Upper lobe of left lung (tissue), 6 donors: ENCODE data around the gene PACSIN1. TPM values are rescaled to one million over a fixed set of nuclear protein-coding genes. Genes with fewer than 3 reads are reported as not detected.

Experiments
- ATAC-seq, 2 donors: fragments of 200-7000 bp; cut with Tn5 transposase; one replicate each; pipeline ENCODE4 v1.9.1; 2022; ENCODE audit warnings: mild to moderate bottlenecking in 2 of 2, moderate library complexity in 2 of 2; ENCODE audit not compliant: low FRiP score in 2 of 2
- DNase-seq, 2 donors: peaks; one replicate each; pipeline ENCODE4 v3.0.0-alpha.2; 2019 to 2020
- H3K27ac ChIP-seq, 4 donors: fragments of 200-600 bp; sonication (generic); one replicate each; pipeline ENCODE4 v1.5.1; 2016 to 2019
- H3K27me3 ChIP-seq, 4 donors: fragments of 200-600 bp; sonication (generic); one replicate each; pipeline ENCODE4 v1.5.1; 2017 to 2019
- H3K36me3 ChIP-seq, 4 donors: fragments of 200-600 bp; sonication (generic); one replicate each; pipeline ENCODE4 v1.5.1; 2016 to 2019
- H3K4me1 ChIP-seq, 4 donors: fragments of 200-600 bp; sonication (generic); one replicate each; pipeline ENCODE4 v1.5.1; 2018 to 2019
- H3K4me3 ChIP-seq, 4 donors: fragments of 200-600 bp; sonication (generic); one replicate each; pipeline ENCODE4 v1.5.1; 2017 to 2019; ENCODE audit warnings: mild to moderate bottlenecking in 2 of 4, moderate library complexity in 1 of 4
- H3K9me3 ChIP-seq, 4 donors: fragments of 200-600 bp; sonication (generic); one replicate each; pipeline ENCODE4 v1.5.1; 2018 to 2019
- CTCF ChIP-seq, 6 experiments: fragments of 450-650 bp in 4 of 6; fragments of 200-600 bp in 2 of 6; sonication (generic) in 2 of 6; IDR thresholded peaks; one replicate each; pipeline ENCODE4 v1.5.1; 2016 to 2019; ENCODE audit warnings: antibody characterized with exemption in 6 of 6
- EP300 ChIP-seq, 4 donors: sonication (generic); formaldehyde crosslinking; IDR thresholded peaks; one replicate each; pipeline ENCODE4 v1.5.1; 2017; ENCODE audit warnings: antibody characterized with exemption in 4 of 4, control low read depth in 2 of 4
- POLR2A ChIP-seq, 4 donors: fragments of 450-650 bp; IDR thresholded peaks; one replicate each; pipeline ENCODE4 v1.5.1; 2016 to 2017; ENCODE audit warnings: antibody characterized with exemption in 4 of 4, mild to moderate bottlenecking in 2 of 4
- POLR2AphosphoS5 ChIP-seq, 2 donors: sonication (generic); formaldehyde crosslinking; IDR thresholded peaks; one replicate each; pipeline ENCODE4 v1.5.1; 2017; ENCODE audit warnings: antibody characterized with exemption in 2 of 2
- WGBS, 2 donors: methylation state at CpG; one replicate each; pipeline ENCODE4 v1.1.5; 2017 to 2018; 5-methylcytosine and 5-hydroxymethylcytosine counted together
- total RNA-seq, 6 donors: library from RNA; depleted of rRNA in 4 of 6; stranded (reverse); fragments of >200 nt in 4 of 6; gene quantifications; one replicate each; pipeline versions ENCODE4 v1.1.0 to v1.2.1, GENCODE V29; 2016 to 2021
- donor health status: DM: no; HTN: no; CAD: no; lungs with moderate emphysema.
- donor health status: DM: no; HTN: yes; CAD: no; lungs with severe emphysema.

Gene PACSIN1
- total RNA-seq, 6 donors from 2014 or later, result 0.06 to 3.0 (median 0.17) TPM; not detected in 3

GRCh38 chr6:34468378-34468892 is 2.6 kb downstream of the PACSIN1 start:
- no peak for ATAC-seq
- WGBS, 2 donors, result 68% methylated on average over 3 to 4 of the region's 4 CpGs
- Histone ChIP-seq H3K4me3 (no peak overlapping the region), H3K9me3 (no peaks in the 10 kb centered on the region), H3K4me1 (peaks cover 10 to 15% (median 12%) of the 10 kb centered on the region in 4 donors), H3K36me3 (no peaks in the 10 kb centered on the region), H3K27me3 (peaks cover 0 to 18% (median 9%) of the 10 kb centered on the region in 4 donors), H3K27ac (no peak overlapping the region)
- DNase-seq, result no peak
- TF ChIP-seq POLR2A (IDR thresholded peaks at IDR 0.05), result no peak
- TF ChIP-seq POLR2AphosphoS5 (IDR thresholded peaks at IDR 0.05), result no peak
- no peak for TF ChIP-seq CTCF (IDR thresholded peaks at IDR 0.05)
- no peak for TF ChIP-seq EP300 (IDR thresholded peaks at IDR 0.05)

GRCh38 chr6:34469499-34469898 is 3.6 kb downstream of the PACSIN1 start:
- ATAC-seq (no peak), DNase-seq (no peak)
- H3K4me1 ChIP-seq, result peaks cover 10 to 15% (median 12%) of the 10 kb centered on the region in 4 donors
- H3K36me3 ChIP-seq, result no peaks in the 10 kb centered on the region
- no peak overlapping the region for H3K27ac ChIP-seq
- 80 to 100% methylated on average over 1 to 2 of the region's 3 CpGs for WGBS, 2 donors
- TF ChIP-seq EP300 (IDR thresholded peaks at IDR 0.05) (no peak), CTCF (IDR thresholded peaks at IDR 0.05) (no peak), POLR2A (IDR thresholded peaks at IDR 0.05) (no peak), POLR2AphosphoS5 (IDR thresholded peaks at IDR 0.05) (no peak)
- H3K9me3 ChIP-seq, result peaks cover 0 to 4% (median 2%) of the 10 kb centered on the region in 4 donors
- H3K27me3 ChIP-seq, result peaks cover 0 to 18% (median 9%) of the 10 kb centered on the region in 4 donors
- H3K4me3 ChIP-seq, result no peak overlapping the region

GRCh38 chr6:34472425-34472824 is 6.5 kb downstream of the PACSIN1 start:
- TF ChIP-seq POLR2AphosphoS5 (IDR thresholded peaks at IDR 0.05), result no peak
- TF ChIP-seq EP300 (IDR thresholded peaks at IDR 0.05), result no peak
- no peak for TF ChIP-seq CTCF (IDR thresholded peaks at IDR 0.05)
- no peaks in the 10 kb centered on the region for H3K27me3 ChIP-seq
- H3K9me3 ChIP-seq, result peaks cover 0 to 4% (median 2%) of the 10 kb centered on the region in 4 donors
- no peak overlapping the region for H3K27ac ChIP-seq
- DNase-seq (no peak), ATAC-seq (no peak)
- H3K4me1 ChIP-seq, result no peaks in the 10 kb centered on the region
- no peaks in the 10 kb centered on the region for H3K36me3 ChIP-seq
- H3K4me3 ChIP-seq, result no peak overlapping the region
- WGBS, 2 donors, result 89 to 91% methylated on average over 5 of the region's 5 CpGs

- Histone ChIP-seq H3K36me3 (no peaks in the 10 kb centered on the region), H3K27ac (no peak overlapping the region), H3K9me3 (peaks cover 0 to 4% (median 2%) of the 10 kb centered on the region in 4 donors), H3K4me3 (no peak overlapping the region), H3K27me3 (no peaks in the 10 kb centered on the region), H3K4me1 (no peaks in the 10 kb centered on the region)
- WGBS, 2 donors, result 78 to 83% methylated on average over 1 of the region's 1 CpG
- DNase-seq, result no peak
- ATAC-seq, result no peak
- no peak for TF ChIP-seq CTCF (IDR thresholded peaks at IDR 0.05)
- no peak for TF ChIP-seq POLR2A (IDR thresholded peaks at IDR 0.05)
- no peak for TF ChIP-seq POLR2AphosphoS5 (IDR thresholded peaks at IDR 0.05)
- no peak for TF ChIP-seq EP300 (IDR thresholded peaks at IDR 0.05)
These were observed 8.1 kb downstream of the PACSIN1 start for GRCh38 chr6:34473967-34474366.

GRCh38 chr6:34474754-34475153 is 8.9 kb downstream of the PACSIN1 start:
- no peak for DNase-seq
- peaks cover 0 to 4% (median 2%) of the 10 kb centered on the region in 4 donors for H3K9me3 ChIP-seq
- no peak for TF ChIP-seq EP300 (IDR thresholded peaks at IDR 0.05)
- TF ChIP-seq CTCF (IDR thresholded peaks at IDR 0.05), result no peak
- no peak for TF ChIP-seq POLR2AphosphoS5 (IDR thresholded peaks at IDR 0.05)
- TF ChIP-seq POLR2A (IDR thresholded peaks at IDR 0.05), result no peak
- H3K36me3 ChIP-seq, result no peaks in the 10 kb centered on the region
- 88 to 96% methylated on average over 2 of the region's 2 CpGs for WGBS, 2 donors
- H3K27me3 ChIP-seq, result no peaks in the 10 kb centered on the region
- H3K27ac ChIP-seq, result no peak overlapping the region
- no peak overlapping the region for H3K4me3 ChIP-seq
- no peaks in the 10 kb centered on the region for H3K4me1 ChIP-seq
- no peak for ATAC-seq
